Esophagus muscularis mucosa (tissue), 3 donors: ENCODE data around the gene MADCAM1.

Experiments used
- CTCF ChIP-seq, 3 experiments: fragments of 200-600 bp in 2 of 3; fragments of 450-650 bp in 1 of 3; sonication (generic) in 2 of 3; IDR thresholded peaks; one replicate each; pipeline ENCODE4 v1.5.1; 2017 to 2019; ENCODE audit warnings: antibody characterized with exemption in 3 of 3, mild to moderate bottlenecking in 2 of 3, moderate library complexity in 1 of 3
- EP300 ChIP-seq: sonication (generic); formaldehyde crosslinking; IDR thresholded peaks from one replicate; pipeline ENCODE4 v1.6.1; 2017; ENCODE audit warnings: antibody characterized with exemption

DNA sequence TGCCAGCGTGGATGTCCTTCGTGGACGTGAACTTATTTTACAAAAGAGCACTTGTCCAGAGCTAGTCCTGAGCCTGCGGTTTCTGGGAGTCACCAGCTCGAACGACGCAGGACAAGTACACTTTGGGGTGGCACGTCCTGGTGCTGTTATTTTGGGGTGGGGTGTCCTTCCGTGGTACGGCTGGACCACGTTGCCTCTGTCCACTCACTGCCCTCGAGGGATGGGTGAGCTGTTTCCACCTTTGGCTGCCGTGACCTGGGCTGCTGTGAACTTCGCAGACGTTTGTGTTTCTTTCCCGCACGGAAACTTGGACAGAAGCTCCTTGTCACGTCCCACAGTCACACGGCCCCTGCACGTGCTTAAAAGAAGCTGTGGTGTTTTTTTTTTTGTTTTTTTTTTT lies 58.5 kb downstream of the MADCAM1 start:
- no peak for TF ChIP-seq CTCF (IDR thresholded peaks at IDR 0.05)
- no peak for TF ChIP-seq EP300
